Astrocyte (in vitro differentiated cells and primary cell): Measurements from ENCODE around the gene CACNA2D4. TPM values are rescaled to one million over a fixed set of nuclear protein-coding genes. Genes with fewer than 3 reads are reported as not detected.
A peak's percentile ranks its signal among the peaks of the same experiment; 100 is the strongest.

Experiments
- DNase-seq: peaks from one replicate; pipeline ENCODE4 v3.0.0-alpha.2; 2010; ENCODE audit warnings: low read depth
- FAIRE-seq: peaks from 2 replicates; lab custom pipeline; 2011; peaks lifted over from hg19 to GRCh38; lab: Jason Lieb, UNC
- H2AFZ ChIP-seq: 2 replicates; pipeline ENCODE4 v1.6.0; 2012; ENCODE audit warnings: low read depth, low read length, inconsistent platforms
- H3K27ac ChIP-seq: 2 replicates; pipeline ENCODE4 v1.5.1; 2011; ENCODE audit warnings: low read depth, low read length, inconsistent platforms
- H3K27me3 ChIP-seq: 2 replicates; pipeline ENCODE4 v1.6.0; 2011; ENCODE audit warnings: low read length, inconsistent platforms; ENCODE audit not compliant: insufficient read depth
- H3K36me3 ChIP-seq: 2 replicates; pipeline ENCODE4 v1.5.1; 2011; ENCODE audit warnings: low read length, inconsistent platforms; ENCODE audit not compliant: insufficient read depth
- H3K4me1 ChIP-seq: 2 replicates; pipeline ENCODE4 v1.5.1; 2011; ENCODE audit warnings: low read length, inconsistent platforms; ENCODE audit not compliant: insufficient read depth
- H3K4me2 ChIP-seq: 2 replicates; pipeline ENCODE4 v1.6.0; 2012; ENCODE audit warnings: low read length, inconsistent platforms
- H3K4me3 ChIP-seq: 2 replicates; pipeline ENCODE4 v1.5.1; 2011; ENCODE audit warnings: low read depth, mild to moderate bottlenecking, low read length, inconsistent platforms; ENCODE audit not compliant: insufficient read depth
- H3K79me2 ChIP-seq: 2 replicates; pipeline ENCODE4 v1.6.0; 2012; ENCODE audit warnings: mild to moderate bottlenecking, low read length, inconsistent platforms; ENCODE audit not compliant: insufficient read depth
- H3K9ac ChIP-seq: 2 replicates; pipeline ENCODE4 v1.6.0; 2012; ENCODE audit warnings: mild to moderate bottlenecking, low read length, inconsistent platforms
- H3K9me3 ChIP-seq: 2 replicates; pipeline ENCODE4 v1.5.1; 2012; ENCODE audit warnings: low read depth, mild to moderate bottlenecking, low read length, inconsistent platforms; ENCODE audit not compliant: insufficient read depth
- H4K20me1 ChIP-seq: 2 replicates; pipeline ENCODE4 v1.6.0; 2012; ENCODE audit warnings: low read length, inconsistent platforms; ENCODE audit not compliant: insufficient read depth
- H3K27ac Mint-ChIP-seq: one replicate; pipeline ENCODE4 v1.8.0; 2021; ENCODE audit warnings: mild to moderate bottlenecking, mixed read lengths; ENCODE audit not compliant: unreplicated experiment
- H3K27me3 Mint-ChIP-seq: one replicate; pipeline ENCODE4 v1.8.0; 2021; ENCODE audit warnings: low read depth, mixed read lengths; ENCODE audit not compliant: unreplicated experiment
- H3K36me3 Mint-ChIP-seq: one replicate; pipeline ENCODE4 v1.8.0; 2021; ENCODE audit warnings: low read depth, mixed read lengths; ENCODE audit not compliant: unreplicated experiment
- H3K4me1 Mint-ChIP-seq: one replicate; pipeline ENCODE4 v1.8.0; 2021; ENCODE audit warnings: low read depth, mixed read lengths; ENCODE audit not compliant: unreplicated experiment
- H3K4me3 Mint-ChIP-seq: one replicate; pipeline ENCODE4 v1.8.0; 2021; ENCODE audit warnings: mild to moderate bottlenecking, moderate library complexity, mixed read lengths; ENCODE audit not compliant: unreplicated experiment
- H3K9me3 Mint-ChIP-seq: one replicate; pipeline ENCODE4 v1.8.0; 2021; ENCODE audit warnings: mild to moderate bottlenecking, mixed read lengths; ENCODE audit not compliant: unreplicated experiment
- EZH2 ChIP-seq: IDR thresholded peaks from 2 replicates; pipeline ENCODE4 v1.6.1; 2012; ENCODE audit warnings: mild to moderate bottlenecking, low read length, inconsistent platforms; ENCODE audit not compliant: insufficient read depth
- total RNA-seq: library from RNA; stranded (reverse); gene quantifications from 2 replicates; pipeline ENCODE4 v1.2.1, GENCODE V29; 2021
- TF ChIP-seq, protein P1 (sequence below): IDR thresholded peaks from 2 replicates; pipeline ENCODE4 v1.5.1; 2011; ENCODE audit warnings: low read depth, mild to moderate bottlenecking, inconsistent platforms, low read length, moderate library complexity; ENCODE audit not compliant: insufficient read depth

Gene CACNA2D4
- total RNA-seq, 1 donor from 2014 or later, result 0.09 TPM

DNA sequence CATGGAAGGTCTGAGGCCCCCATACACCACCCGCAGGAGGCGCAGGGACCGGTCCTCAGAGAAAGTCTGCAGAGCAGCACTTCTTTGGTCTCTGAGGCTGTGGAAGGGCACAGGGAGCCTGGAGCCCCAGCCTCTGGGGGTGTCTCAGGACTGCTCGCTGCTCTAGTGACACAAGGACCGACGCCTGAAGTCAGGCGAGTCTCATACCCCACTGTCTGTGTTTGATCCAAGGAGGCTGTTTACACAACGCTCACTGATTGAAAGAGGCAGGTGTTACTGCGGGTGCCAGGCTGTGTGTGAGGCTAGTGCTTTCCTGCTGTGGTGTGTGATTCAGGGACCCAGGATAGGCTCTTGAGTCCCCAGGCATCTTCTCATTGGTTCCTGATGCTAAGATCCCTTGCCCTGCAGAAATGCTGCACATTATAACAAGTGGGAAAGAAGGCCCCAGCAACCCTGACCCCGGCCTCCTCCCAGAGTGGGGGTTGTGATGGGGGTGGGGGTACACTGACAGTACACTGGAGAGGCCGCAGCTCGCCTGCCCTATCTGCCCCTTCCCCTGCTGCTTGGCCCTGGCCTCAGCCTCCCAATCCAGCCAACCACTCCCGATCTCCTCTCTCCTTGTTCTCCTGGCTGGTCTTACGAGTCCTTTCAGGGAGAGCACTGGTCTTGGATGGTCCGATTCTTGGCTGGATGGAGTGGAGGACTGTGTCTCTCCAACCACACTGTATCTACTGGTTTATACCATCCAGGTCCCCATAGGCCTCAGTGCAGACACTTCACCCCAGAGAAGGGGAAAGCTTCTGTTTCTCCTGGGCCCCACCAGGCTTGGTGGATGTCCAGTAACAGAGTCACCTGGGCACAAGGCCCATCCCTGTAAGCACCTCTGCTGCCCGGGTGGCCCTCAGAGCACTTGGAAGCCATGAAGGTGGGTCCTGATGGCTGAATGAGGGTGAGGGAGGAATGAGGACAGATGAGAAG, 6.6 kb downstream of the CACNA2D4 start:
- Histone ChIP-seq H2AFZ (no peak overlapping the region), H3K27me3 (no peaks in the 10 kb centered on the region), H4K20me1 (no peaks in the 10 kb centered on the region), H3K4me3 (no peak overlapping the region), H3K27ac (no peak overlapping the region), H3K4me2 (no peak overlapping the region), H3K9me3 (no peaks in the 10 kb centered on the region), H3K9ac (no peak overlapping the region), H3K36me3 (no peaks in the 10 kb centered on the region), H3K4me1 (no peaks in the 10 kb centered on the region), H3K79me2 (no peaks in the 10 kb centered on the region)
- peaks cover 20% of the 10 kb centered on the region for H3K27me3 Mint-ChIP-seq
- no peak overlapping the region for H3K4me3 Mint-ChIP-seq
- TF ChIP-seq EZH2, result no peak
- TF ChIP-seq, protein P1, sequence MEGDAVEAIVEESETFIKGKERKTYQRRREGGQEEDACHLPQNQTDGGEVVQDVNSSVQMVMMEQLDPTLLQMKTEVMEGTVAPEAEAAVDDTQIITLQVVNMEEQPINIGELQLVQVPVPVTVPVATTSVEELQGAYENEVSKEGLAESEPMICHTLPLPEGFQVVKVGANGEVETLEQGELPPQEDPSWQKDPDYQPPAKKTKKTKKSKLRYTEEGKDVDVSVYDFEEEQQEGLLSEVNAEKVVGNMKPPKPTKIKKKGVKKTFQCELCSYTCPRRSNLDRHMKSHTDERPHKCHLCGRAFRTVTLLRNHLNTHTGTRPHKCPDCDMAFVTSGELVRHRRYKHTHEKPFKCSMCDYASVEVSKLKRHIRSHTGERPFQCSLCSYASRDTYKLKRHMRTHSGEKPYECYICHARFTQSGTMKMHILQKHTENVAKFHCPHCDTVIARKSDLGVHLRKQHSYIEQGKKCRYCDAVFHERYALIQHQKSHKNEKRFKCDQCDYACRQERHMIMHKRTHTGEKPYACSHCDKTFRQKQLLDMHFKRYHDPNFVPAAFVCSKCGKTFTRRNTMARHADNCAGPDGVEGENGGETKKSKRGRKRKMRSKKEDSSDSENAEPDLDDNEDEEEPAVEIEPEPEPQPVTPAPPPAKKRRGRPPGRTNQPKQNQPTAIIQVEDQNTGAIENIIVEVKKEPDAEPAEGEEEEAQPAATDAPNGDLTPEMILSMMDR, result no peak
- H3K4me1 Mint-ChIP-seq, result no peaks in the 10 kb centered on the region
- DNase-seq (no peak), FAIRE-seq (no peak)
- H3K36me3 Mint-ChIP-seq, result no peaks in the 10 kb centered on the region
- H3K9me3 Mint-ChIP-seq, result no peaks in the 10 kb centered on the region
- H3K27ac Mint-ChIP-seq, result no peak overlapping the region

DNA sequence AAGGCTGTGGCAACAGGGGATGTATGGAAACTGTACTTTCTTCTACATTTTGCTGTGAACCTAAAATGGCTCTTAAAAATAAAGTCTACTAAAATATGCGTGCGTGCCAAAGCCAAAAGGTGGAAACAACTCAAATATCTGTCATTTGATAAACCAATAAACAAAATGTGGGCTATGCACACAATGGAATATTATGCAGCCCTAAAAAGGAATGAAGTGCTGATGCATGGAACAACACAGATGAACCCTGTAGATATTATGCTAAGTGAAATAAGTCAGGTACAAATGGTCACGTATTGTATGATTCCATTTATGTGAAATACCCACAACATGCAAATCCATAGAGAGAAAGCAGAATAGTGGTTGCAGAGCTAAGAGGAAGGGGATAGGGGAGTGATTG, 8.0 kb downstream of the CACNA2D4 start:
- no peak overlapping the region for H2AFZ ChIP-seq
- peaks cover 12% of the 10 kb centered on the region for H3K27me3 Mint-ChIP-seq
- FAIRE-seq, result peak; percentile 17

More for the DNA sequence above, 8.0 kb downstream of the CACNA2D4 start:
- Histone ChIP-seq H3K79me2 (no peaks in the 10 kb centered on the region), H3K4me1 (no peaks in the 10 kb centered on the region), H3K9me3 (no peaks in the 10 kb centered on the region), H3K27ac (no peak overlapping the region), H4K20me1 (no peaks in the 10 kb centered on the region), H3K36me3 (no peaks in the 10 kb centered on the region), H3K9ac (no peak overlapping the region), H3K27me3 (no peaks in the 10 kb centered on the region), H3K4me3 (no peak overlapping the region), H3K4me2 (no peak overlapping the region)
- DNase-seq, result no peak
- Mint-ChIP-seq H3K9me3 (peaks cover 6% of the 10 kb centered on the region), H3K36me3 (no peaks in the 10 kb centered on the region), H3K27ac (no peak overlapping the region), H3K4me3 (no peak overlapping the region), H3K4me1 (no peaks in the 10 kb centered on the region)
- TF ChIP-seq EZH2, result no peak
- TF ChIP-seq, protein P1, result no peak
